Melanocyte of skin (primary cell): ENCODE results near the gene XKR8. TPM values are rescaled to one million over a fixed set of nuclear protein-coding genes. Genes with fewer than 3 reads are reported as not detected.

ENCODE experiments used
- total RNA-seq, 2 donors: library from RNA; depleted of rRNA; stranded (reverse); fragments of >200 nt; gene quantifications; 2 replicates each; pipeline ENCODE4 v1.2.3, GENCODE V29; 2012

The XKR8 gene, protein sequence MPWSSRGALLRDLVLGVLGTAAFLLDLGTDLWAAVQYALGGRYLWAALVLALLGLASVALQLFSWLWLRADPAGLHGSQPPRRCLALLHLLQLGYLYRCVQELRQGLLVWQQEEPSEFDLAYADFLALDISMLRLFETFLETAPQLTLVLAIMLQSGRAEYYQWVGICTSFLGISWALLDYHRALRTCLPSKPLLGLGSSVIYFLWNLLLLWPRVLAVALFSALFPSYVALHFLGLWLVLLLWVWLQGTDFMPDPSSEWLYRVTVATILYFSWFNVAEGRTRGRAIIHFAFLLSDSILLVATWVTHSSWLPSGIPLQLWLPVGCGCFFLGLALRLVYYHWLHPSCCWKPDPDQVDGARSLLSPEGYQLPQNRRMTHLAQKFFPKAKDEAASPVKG
- 1 to 10 TPM; 4.8 to 9.7 TPM for total RNA-seq

DNA sequence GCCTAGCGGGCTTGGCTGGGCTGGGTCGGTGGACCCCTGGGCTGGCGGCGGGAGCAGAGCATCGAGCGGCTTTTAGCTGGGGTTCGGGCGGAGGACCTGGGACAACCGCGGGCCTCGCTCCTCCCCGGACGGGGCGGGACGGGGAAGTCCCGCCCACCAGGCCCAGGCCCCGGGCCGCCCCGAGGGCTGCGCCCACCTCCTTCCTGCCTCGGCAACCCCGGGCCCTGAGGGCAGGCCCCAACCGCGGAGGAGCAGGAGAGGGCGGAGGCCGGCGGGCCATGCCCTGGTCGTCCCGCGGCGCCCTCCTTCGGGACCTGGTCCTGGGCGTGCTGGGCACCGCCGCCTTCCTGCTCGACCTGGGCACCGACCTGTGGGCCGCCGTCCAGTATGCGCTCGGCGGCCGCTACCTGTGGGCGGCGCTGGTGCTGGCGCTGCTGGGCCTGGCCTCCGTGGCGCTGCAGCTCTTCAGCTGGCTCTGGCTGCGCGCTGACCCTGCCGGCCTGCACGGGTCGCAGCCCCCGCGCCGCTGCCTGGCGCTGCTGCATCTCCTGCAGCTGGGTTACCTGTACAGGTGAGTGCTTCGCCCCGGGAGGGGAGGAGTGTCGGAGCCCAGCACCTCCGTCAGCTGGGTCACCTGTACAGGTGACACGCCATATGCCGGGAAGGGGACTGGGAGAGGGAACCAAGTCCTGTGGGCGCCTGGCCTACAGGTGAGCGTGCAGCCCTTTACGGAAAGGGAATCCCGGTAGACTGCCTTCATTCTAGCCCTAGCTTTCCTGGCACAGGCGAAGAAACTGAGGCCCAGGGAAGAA lies at the start of gene XKR8:
Gene XKR8, plus strand, starts transcription at position 182 of the 812 bp plus-strand sequence. Its CDS starts 97 bp downstream, at position 279.

DNA sequence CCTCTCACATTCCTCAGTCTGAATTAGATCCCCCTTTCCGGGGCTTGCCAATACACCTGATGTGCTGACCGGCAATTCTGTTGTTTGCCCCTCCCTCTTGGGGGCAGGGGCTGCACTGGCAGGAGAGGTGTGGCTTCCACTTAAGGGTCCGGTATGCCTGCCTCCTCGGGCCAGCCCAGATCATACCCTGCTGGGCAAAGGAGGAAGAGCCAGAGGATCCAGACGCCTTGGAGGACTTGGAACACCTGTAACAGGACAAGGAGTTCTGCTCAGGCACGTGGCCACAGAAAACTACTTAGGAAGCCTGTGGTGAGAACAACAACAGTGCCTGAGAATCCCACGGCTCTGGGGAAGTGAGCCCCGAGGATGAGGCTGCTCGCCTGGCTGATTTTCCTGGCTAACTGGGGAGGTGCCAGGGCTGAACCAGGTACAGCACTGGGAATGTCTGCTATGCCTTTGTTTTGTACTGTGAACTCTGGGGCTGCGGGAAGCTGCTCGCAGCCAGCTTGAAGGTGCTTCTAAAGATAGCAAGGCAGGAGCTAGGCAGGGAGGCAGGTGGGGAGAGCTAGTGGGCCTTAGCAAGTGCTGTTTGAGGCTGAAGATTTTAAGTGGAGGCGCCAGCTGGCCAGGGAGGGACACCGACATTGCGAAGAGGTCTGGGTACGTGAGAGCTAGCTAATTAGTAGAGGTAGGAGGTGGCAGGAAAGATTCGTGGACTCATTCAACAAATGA lies 24.8 kb upstream of the XKR8 start, which contains the start of gene SMPDL3B:
Gene SMPDL3B, plus strand, starts transcription at position 183 of the 732 bp plus-strand sequence. Its CDS starts 184 bp downstream, at position 367.

Other genes starting within 250 kb of the XKR8 start
- gene FAM76A, start 234.0 kb upstream of the XKR8 start, total RNA-seq = 10 to 100 TPM; 28.6 to 43.7 TPM
- gene STX12, start 186.8 kb upstream of the XKR8 start, total RNA-seq = 10 to 100 TPM; 50.6 to 57.5 TPM
- 10 to 100 TPM; 31.7 to 56.3 TPM for gene PPP1R8, start 129.2 kb upstream of the XKR8 start, total RNA-seq
- gene THEMIS2, start 87.4 kb upstream of the XKR8 start, total RNA-seq = 100 to 1,000 TPM; 129 to 211 TPM
- 10 to 100 TPM; 30.3 to 48.0 TPM for gene RPA2, start 45.4 kb upstream of the XKR8 start, total RNA-seq
- not detected for gene SMPDL3B, start 25.0 kb upstream of the XKR8 start, total RNA-seq
- 10 to 100 TPM; 20.6 to 22.0 TPM for gene EYA3, start 128.6 kb downstream of the XKR8 start, total RNA-seq
- under 1 TPM in 1 of 2 donors, not detected in 1; under 0.01 TPM for gene PTAFR, start 216.7 kb downstream of the XKR8 start, total RNA-seq